GM21390 (cell line): ENCODE data around the gene FAM136A.
"Not testable (repeated sequence)": the region's sequence is repeated elsewhere in the genome, so short reads cannot be mapped to it uniquely, and the experiment has no call there.

Source experiments
- ATAC-seq: cut with Tn5 transposase; IDR thresholded peaks from one replicate; pipeline ENCODE4 v1.9.1; 2021; ENCODE audit not compliant: unreplicated experiment

Gene FAM136A

DNA sequence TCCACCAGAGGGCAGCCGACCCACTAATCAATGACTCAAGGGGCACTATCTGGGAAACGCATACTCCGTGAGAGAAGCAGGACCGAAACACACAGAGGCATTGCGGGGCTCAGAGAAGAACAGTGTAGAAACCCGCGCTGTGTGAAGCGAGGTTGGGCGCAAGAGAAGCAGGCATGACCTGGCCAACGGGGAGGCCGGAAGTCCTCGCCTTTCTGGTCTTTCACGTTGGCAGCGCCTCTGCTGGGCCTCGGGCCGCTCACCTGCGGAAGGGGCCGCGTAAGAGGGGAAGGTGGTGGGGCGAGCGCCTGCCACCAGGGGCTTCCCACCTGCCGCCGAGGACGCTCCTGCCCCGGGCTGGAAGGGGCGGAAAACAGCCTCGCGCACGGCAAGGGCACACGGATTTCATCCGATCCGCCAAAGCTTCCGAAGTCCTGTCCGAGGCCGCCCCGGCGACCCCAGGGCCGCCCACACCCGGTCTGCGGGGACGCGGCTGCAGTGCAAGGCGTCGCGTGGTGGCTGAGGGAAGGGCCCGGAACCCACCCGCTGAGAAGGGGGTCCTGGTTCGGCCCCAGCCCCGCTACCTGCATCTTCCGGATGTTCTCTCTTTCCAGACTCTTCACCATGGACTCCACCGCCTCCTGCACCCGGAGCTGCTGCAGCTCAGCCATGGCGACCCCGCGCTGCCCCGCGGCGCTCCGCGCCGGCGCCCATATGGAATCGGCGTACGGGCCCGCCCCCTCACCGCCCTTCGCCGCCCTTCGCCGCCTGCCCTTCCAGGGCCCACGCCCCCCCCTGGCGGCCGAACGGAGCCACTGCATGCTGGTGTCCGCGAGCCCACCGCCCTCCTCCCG, at the start of gene FAM136A:
FAM136A (minus strand) TSS at position 724 of the 851 bp plus-strand sequence; CDS start at position 668, 56 bp downstream.
- ATAC-seq, result peak; percentile 78

- ATAC-seq, result no peak
Observed at GRCh38 chr2:70349921-70350685, 48.2 kb upstream of the FAM136A start.

GRCh38 chr2:70347831-70348230, 46.0 kb upstream of the FAM136A start:
- no peak for ATAC-seq

GRCh38 chr2:70344195-70344594, 42.3 kb upstream of the FAM136A start:
- no peak for ATAC-seq

DNA sequence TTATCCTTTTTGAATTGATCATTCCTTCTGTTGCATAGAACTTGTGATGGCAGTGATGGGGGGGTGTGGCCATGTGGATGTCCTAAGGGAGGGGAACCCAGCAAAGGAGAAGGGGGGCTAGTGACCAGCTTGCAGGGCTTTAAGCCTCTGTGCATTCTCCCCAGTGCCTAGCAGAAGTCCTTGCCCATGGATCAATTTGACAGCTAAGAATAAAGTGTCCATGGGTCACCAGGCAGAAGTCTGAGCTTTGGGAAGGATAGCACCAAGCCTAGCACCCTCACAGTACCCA, 39.6 kb upstream of the FAM136A start:
- ATAC-seq, result no peak

DNA sequence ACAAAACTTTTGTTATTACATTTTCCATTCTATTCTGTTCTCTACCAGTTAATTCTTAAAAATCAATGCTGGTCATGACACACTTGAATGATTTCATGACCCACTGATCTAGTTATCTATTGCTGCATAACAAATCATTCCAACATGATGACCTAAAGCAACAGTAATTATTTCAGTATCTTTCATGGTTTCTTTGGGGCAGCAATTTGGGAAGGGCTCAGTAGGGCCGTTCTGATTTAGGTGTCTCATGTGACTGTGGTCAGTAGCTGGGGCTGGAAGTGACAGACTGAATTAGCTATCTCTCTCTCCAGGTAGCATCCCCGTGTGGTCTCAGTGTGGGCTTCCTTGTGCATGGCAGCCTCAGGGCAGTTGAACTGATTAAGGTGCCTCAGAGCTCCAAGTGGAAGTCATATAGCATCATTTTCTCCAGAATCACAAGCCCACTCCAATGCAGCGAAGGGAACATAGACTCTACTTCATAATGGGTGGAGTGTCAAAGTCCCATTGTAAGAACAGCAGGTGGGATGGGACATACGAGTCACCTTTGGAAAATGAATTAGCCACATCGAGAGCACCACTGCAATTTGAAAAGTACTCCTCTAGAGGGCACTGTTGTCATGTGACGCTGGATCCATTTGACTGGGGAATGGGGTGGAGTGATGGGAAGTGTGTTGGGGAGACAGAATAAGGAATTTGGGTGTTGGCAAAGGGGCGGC, 39.1 kb upstream of the FAM136A start:
- no peak for ATAC-seq

DNA sequence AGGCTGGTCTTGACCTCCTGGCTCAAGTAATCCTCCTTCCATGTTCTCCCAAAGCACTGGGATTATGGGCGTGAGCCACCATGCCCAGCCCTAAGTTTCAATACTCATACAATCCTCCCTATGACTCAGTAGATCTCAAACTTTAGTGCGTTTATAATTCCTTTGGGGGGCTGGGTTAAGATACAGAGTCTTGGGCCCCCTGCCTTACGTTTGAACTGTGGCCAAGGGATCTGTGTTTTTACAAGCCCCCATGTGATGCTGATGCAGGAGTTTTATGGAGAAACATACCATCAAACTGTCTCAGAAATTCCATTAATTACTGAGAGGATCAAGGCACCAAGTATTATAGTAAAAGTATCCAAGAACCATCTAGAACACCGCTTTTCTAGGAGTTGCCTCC, 38.2 kb upstream of the FAM136A start:
- ATAC-seq, result no peak

- ATAC-seq, result no peak
Observed at GRCh38 chr2:70336552-70336951, 34.7 kb upstream of the FAM136A start.

DNA sequence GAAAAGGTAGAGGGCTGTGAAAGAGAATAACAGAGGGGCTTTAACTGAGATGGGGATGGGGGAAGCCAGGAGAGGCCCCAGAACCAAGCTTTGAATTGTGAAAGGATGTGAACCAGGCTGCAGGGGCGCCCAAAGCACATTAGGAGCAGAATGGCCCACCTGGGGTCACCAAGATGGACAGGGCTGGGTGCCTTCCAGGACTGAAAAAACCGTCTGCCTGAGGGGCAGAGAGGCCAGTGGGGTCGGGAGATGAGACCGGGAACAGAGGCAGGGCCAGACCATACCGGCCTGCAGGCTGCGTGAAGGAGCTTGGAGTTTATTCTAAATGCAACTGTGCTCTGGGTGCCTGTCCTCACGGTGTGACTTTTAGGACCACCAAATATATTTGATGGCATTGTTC, 29.1 kb upstream of the FAM136A start:
- no peak for ATAC-seq

DNA sequence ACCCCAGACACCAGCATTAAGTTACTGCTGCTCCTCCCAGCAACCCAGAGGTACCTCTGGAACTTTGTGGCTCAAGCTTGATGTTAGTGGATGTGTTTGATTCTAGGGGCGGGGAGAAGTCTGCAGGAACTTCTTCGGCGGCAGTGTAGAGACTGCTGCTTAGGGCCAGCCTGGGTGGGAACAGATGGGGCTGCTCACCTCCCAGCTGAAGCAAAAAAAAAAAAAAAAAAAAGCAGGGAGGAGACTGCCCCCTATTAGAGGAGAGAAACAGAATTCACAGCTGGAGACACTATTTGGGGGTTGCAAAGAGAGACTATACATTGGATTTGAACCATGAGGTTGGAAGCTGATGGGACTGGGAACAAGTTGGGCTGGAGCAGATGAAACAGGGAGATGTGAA, 28.6 kb upstream of the FAM136A start:
- no peak for ATAC-seq

GRCh38 chr2:70328921-70329561, 27.2 kb upstream of the FAM136A start:
- no peak for ATAC-seq

DNA sequence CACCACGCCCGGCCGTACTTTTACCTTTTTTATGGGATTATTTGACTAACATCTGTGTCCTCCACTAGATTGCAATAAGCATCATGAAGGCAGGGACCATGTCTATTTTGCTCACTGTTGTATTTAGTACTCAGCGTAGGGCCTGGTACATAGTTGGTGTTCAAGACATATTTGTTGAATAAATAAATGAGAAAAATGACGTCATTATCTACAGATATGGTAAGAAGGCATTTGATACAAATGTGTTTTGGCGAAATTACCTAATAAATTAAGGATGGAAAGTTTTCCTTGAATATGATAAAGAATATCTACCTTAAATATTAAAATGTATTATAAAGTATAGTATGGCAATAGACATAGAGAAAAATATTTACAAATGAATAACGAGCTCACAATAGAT, 24.0 kb upstream of the FAM136A start:
- ATAC-seq, result no peak

- ATAC-seq, result no peak
Observed at GRCh38 chr2:70322518-70322917, 20.7 kb upstream of the FAM136A start.

DNA sequence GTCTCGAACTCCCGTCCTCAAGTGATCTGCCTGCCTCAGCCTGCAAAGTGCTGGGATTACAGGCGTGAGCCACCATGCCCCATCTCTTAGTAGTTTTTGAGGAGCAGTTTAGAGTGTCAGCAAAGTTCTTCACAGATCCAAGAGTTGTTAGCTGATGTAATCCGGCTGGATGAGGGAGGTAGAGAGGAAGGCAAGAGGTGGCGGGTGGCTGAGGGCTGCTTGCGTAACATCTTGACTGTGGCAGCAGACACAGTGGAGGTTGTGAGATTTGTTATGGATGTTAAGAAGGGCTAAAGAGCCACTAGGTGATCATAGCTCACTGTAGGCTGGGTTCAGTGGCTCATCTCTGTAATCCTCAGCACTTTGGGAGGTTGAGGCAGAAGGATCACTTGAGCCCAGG, 19.5 kb upstream of the FAM136A start:
- ATAC-seq, result no peak

DNA sequence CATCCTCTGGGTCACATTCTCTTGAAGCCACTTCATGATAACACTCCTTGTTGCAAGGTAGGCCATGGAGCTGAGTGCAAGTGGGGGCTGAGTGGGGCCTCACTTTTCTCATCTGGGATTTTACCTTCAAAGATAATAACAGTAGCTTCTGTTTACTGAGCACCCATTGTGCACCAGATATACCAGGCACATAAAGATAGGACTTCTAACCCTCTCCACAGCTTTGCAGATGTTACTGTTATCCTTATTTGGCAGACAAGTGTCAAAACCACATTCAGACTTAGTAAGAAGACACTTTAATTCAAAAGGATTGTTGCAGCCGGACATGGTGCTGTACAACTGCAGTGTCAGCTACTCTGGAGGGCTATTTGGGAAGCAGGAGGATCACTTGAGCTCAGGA, 12.8 kb upstream of the FAM136A start:
- ATAC-seq, result no peak

DNA sequence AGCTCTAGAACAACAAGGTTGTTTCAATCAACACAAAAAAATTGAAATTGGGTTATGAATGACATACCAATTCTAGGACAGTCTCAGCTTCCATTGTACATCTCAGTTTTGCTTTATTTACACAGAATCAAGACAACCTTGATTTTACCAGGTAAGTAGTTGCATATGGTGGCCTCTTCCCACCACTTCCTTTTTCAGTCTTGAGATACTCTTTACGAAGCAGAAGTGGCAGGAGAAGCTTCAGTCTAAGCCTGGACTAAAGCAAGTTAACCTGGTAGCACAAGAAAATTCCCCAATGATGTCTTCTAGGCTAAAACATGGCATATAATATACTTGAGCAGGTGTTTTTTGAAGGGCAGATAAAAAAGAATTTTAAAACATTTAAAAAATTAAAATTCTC, 10.7 kb upstream of the FAM136A start:
- ATAC-seq, result no peak

GRCh38 chr2:70310899-70311298, 9.0 kb upstream of the FAM136A start:
- no peak for ATAC-seq

DNA sequence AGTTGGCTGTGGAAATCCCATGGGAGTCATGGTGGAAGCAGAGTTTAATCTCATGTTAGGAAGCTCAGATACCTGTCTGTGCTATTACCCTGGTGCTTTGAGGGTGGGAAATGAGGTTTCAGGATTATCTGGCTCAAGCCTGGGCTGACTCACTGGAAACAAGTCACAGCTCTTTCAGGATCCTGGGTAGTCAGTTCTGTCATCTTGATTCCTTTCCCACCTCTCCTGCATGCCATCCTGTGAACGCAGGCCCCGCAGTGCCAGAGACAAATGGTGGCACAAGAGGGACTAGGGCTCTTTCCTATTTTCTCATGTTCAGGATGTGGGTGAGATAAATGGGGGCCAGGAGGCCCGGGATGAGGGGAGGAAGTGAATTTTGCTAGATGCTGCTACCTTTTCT, 3.7 kb upstream of the FAM136A start:
- no peak for ATAC-seq

GRCh38 chr2:70304498-70304897, 2.6 kb upstream of the FAM136A start:
- ATAC-seq, result no peak

GRCh38 chr2:70303186-70303585, 1.3 kb upstream of the FAM136A start:
- ATAC-seq, result no peak

DNA sequence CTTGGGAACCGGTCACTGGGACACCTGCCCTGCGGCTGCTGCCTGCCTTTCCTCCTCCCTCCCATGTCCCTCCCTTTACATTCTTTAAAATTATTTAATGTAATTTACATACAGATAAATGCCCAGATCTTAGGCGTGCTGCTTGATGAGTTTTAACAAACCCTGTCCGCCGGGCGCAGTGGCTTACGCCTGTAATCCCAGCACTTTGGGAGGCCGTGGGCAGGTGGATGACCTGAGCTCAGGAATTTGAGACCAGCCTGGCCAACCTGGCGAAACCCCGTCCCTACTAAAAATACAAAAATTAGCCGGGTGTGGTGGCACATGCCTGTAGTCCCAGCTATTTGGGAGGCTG, 304 bp upstream of the FAM136A start:
- ATAC-seq, result not testable (repeated sequence)
